GM12878 (cell line): ENCODE data around the gene SLC38A2.

Experiments
- EGR1 ChIP-seq, 2 experiments: IDR thresholded peaks; 1 replicate in 1 of 2; 2 replicates in 1 of 2; pipeline ENCODE4 v1.6.1; 2011 to 2012; ENCODE audit warnings: low read depth in 2 of 2, low read length in 2 of 2, borderline replicate concordance in 1 of 2, mild to moderate bottlenecking in 1 of 2, moderate library complexity in 1 of 2
- ESRRA ChIP-seq: IDR thresholded peaks from 2 replicates; pipeline ENCODE4 v1.6.1; 2012; ENCODE audit warnings: mild to moderate bottlenecking, low read length, improper control_type of control experiment
- EZH2 ChIP-seq: IDR thresholded peaks from 2 replicates; pipeline ENCODE4 v1.6.1; 2012; ENCODE audit warnings: low read depth, mild to moderate bottlenecking, control low read depth, inconsistent platforms, low read length, borderline replicate concordance; ENCODE audit not compliant: control insufficient read depth
- GABPA ChIP-seq: IDR thresholded peaks from 2 replicates; pipeline ENCODE4 v1.6.1; 2014; ENCODE audit warnings: antibody characterized with exemption, low read depth, mild to moderate bottlenecking, inconsistent platforms
- KLF5 ChIP-seq: fragments of 450-650 bp; IDR thresholded peaks from 2 replicates; pipeline ENCODE4 v1.6.1; 2014; ENCODE audit warnings: mild to moderate bottlenecking; ENCODE audit not compliant: partially characterized antibody
- PKNOX1 ChIP-seq: fragments of 450-650 bp; IDR thresholded peaks from 2 replicates; pipeline ENCODE4 v1.6.1; 2016; ENCODE audit warnings: mild to moderate bottlenecking
- POLR2AphosphoS5 ChIP-seq: IDR thresholded peaks from 2 replicates; pipeline ENCODE4 v1.6.1; 2011; ENCODE audit warnings: mild to moderate bottlenecking, low read length, inconsistent platforms

GRCh38 chr12:46419675-46420074 is 47.1 kb upstream of the SLC38A2 start:
- TF ChIP-seq EZH2 (no peak), ESRRA (no peak), PKNOX1 (no peak), GABPA (no peak), KLF5 (no peak), POLR2AphosphoS5 (no peak), EGR1 (IDR thresholded peaks at IDR 0.05; ENCODE audit: borderline replicate concordance in 1 of 2, low read depth in 2 of 2, low read length in 2 of 2) (no peak)
